ENCODE measurements around the gene ISCU.

The ISCU gene

DNA sequence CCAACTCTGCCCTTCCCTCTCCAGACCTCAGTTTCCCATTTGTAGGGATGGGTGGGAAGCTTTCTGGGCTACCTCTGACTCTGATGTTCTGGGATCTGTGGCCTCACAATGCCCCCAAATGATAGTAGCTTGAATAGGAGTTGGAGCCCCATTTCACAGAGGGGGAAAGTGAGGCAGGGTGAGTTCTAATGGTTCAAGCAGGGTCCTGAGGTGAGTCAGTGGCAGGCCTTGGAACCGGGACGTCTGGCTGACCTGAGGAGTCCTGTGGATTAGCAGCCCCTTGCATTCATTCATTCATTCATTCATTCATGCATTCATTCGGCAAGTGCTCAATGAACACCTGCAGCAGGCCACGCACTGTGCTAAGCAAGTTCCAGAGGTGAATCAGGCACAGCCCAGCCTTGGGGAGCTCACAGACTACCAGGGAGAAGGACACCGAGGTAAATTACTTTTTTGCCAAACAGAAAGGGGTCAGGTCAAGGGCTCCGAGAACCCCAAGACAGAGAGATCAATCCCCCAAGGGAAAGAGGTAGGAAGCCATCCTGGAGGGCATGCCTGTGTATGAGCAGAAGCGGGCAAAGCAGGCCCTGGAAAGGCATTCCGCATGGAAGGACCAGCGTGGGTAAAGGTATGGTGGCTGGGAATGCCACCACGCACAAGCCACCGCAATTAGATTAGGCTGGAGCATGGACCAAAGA lies 36.3 kb downstream of the ISCU start:
- TF ChIP-seq, protein P1, sequence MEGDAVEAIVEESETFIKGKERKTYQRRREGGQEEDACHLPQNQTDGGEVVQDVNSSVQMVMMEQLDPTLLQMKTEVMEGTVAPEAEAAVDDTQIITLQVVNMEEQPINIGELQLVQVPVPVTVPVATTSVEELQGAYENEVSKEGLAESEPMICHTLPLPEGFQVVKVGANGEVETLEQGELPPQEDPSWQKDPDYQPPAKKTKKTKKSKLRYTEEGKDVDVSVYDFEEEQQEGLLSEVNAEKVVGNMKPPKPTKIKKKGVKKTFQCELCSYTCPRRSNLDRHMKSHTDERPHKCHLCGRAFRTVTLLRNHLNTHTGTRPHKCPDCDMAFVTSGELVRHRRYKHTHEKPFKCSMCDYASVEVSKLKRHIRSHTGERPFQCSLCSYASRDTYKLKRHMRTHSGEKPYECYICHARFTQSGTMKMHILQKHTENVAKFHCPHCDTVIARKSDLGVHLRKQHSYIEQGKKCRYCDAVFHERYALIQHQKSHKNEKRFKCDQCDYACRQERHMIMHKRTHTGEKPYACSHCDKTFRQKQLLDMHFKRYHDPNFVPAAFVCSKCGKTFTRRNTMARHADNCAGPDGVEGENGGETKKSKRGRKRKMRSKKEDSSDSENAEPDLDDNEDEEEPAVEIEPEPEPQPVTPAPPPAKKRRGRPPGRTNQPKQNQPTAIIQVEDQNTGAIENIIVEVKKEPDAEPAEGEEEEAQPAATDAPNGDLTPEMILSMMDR (IDR thresholded peaks at IDR 0.05; ENCODE audit: low read length, missing control alignments), result no peak
- no peak for DNase-seq (ENCODE audit: low read depth)
- no peak overlapping the region for H3K4me3 ChIP-seq (replicated peaks; ENCODE audit: low read depth, low read length)

DNA sequence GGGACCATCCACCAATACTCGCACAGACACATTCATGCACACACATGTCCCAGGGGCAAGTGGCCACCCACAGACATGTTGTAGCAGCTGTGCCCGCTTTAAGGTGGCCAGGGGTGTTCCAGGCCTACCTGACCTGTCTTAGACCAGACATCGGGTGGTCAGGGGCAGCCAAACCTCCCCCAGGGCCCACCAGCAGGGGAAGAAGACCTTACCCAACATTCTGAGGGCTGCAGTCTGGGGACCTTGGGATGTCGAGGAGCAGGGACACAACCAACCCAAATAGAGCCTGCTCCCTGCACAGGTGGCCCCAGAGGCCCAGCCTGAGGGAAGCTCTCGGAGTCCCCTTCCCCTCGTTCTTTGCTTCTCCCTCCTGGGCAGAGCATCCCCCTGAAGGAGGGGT lies 37.1 kb downstream of the ISCU start:
- no peak for DNase-seq (ENCODE audit: low read depth)
- H3K4me3 ChIP-seq (replicated peaks; ENCODE audit: low read depth, low read length), result no peak overlapping the region
- TF ChIP-seq, protein P1 (IDR thresholded peaks at IDR 0.05; ENCODE audit: low read length, missing control alignments), result no peak

DNA sequence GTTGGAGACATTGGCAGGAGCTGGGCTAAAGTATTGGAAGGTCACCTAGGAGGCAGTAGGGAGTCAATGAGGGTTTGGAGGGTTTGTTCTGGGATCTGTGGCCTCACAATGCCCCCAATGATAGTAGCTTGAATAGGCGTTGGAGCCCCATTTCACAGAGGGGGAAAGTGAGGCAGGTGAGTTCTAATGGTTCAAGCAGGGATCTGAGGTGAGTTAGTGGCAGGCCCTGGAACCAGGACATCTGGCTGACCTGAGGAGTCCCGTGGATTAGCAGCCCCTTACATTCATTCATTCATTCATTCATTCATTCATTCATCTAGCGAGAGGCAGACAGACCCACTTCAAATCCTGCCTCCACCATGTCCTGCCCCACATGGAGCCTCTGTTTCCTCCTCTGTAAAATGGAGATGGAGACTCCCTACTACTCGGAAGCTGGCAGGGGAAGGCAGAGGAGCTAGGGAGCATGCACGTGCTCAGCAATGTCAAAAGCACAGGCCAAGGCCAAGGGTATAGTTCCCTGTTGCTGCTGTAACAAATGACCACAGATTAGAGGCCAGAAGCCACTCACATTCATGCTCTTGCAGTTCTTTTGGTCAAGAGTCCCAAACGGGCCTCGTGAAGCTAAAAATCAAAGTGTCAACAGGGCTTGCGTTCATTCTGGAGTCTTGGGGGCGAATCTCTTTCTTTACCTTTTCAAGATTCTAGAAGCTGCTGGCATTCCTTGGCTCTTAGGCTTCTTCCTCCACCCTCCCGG lies 37.7 kb downstream of the ISCU start:
- no peak for DNase-seq (ENCODE audit: low read depth)
- TF ChIP-seq, protein P1 (IDR thresholded peaks at IDR 0.05; ENCODE audit: low read length, missing control alignments), result no peak
- H3K4me3 ChIP-seq (replicated peaks; ENCODE audit: low read depth, low read length), result no peak overlapping the region

DNA sequence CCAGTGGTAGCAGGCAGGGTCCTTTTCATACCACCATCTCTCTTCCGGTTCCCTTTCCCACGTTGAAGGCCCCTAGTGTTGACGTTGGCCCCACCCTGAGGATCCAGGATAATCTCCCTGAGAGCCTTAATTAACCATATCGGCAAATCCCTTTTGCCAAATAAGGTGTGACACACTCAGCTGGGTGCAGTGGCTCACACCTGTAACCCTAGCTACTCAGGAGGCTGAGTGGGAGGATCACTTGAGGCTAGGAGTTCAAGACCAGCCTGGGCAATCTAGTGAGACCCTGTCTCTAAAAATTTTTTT lies 38.3 kb downstream of the ISCU start:
- TF ChIP-seq, protein P1 (IDR thresholded peaks at IDR 0.05; ENCODE audit: low read length, missing control alignments), result no peak
- no peak overlapping the region for H3K4me3 ChIP-seq (replicated peaks; ENCODE audit: low read depth, low read length)
- no peak for DNase-seq (ENCODE audit: low read depth)

DNA sequence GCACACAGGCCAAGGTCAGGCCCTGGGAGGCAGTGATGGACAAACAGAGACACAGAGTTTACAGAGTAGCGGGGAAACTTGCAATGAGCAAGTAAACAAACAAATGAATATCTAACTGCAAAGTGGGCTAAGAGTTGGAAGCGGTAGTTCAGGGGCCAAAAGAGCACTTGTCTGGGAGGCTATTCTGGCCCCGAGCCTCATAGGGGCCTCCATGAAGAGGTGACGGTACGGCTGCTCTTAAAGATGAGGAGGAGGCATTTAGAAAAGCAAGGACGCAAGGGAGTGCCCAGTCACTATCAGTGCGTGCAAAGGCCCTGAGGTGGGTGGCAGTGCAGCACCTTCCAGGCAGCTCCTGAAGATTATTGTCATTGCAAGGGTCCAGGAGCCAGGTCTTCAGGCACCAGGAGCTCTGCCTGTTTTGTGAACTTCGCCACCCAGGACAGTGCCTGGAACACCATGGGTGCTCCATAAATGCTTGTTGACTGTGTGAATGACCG lies 39.9 kb downstream of the ISCU start:
- TF ChIP-seq, protein P1 (IDR thresholded peaks at IDR 0.05; ENCODE audit: low read length, missing control alignments), result no peak
- H3K4me3 ChIP-seq (replicated peaks; ENCODE audit: low read depth, low read length), result no peak overlapping the region
- DNase-seq (ENCODE audit: low read depth), result no peak

DNA sequence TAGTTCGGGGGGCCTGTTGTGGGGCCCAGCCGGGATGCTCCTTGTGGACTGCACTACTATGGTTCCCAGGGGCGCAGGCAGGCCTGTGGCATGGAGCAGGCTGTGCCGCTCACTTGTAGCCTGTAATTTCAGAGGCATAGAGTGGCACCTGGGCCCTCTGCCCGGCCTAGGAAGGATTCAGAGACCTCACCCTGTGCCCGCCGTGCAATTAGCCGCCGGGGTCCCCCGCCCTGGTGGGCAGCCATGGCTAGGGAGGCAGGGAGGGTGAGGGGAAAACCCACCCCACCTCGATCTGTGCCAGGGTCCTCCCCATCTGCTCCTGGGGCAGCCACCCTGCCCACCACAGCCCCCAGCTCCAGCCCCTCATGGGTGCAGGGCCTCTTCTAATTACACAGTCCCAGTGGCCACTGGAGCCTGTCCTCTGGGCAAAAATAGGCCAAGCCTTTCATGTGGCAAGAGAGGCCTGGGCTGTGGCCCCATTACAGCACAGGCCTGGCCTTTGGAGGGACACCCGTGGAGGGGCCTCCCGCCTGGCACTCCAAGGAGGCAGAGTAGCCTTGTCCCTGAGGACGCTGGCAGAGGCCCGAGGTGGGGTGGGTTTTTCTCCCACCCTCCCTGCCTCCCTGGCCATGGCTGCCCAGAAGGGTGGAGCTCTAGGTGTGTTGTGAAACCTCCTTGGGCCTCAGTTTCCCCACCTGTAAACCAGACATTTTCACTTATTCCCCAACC lies 40.7 kb downstream of the ISCU start:
- TF ChIP-seq, protein P1 (IDR thresholded peaks at IDR 0.05; ENCODE audit: low read length, missing control alignments), result no peak
- DNase-seq (ENCODE audit: low read depth), result no peak
- H3K4me3 ChIP-seq (replicated peaks; ENCODE audit: low read depth, low read length), result no peak overlapping the region
